Tibial nerve (tissue), 4 donors: ENCODE data around the gene MOCOS.

Experiments used
- EP300 ChIP-seq, 2 donors: sonication (generic); formaldehyde crosslinking; IDR thresholded peaks; one replicate each; pipeline ENCODE4 v1.6.1; 2017; ENCODE audit warnings: antibody characterized with exemption in 2 of 2, mild to moderate bottlenecking in 1 of 2
- POLR2A ChIP-seq, 2 donors: fragments of 450-650 bp; IDR thresholded peaks; one replicate each; pipeline ENCODE4 v1.6.1; 2017; ENCODE audit warnings: antibody characterized with exemption in 2 of 2, mild to moderate bottlenecking in 2 of 2, moderate library complexity in 2 of 2
- TF ChIP-seq, protein P1 (sequence below), 5 experiments: fragments of 200-600 bp in 3 of 5; fragments of 450-650 bp in 2 of 5; sonication (generic) in 3 of 5; IDR thresholded peaks; one replicate each; pipeline ENCODE4 v1.5.1; 2016 to 2019; ENCODE audit warnings: antibody characterized with exemption in 5 of 5, mild to moderate bottlenecking in 3 of 5, moderate library complexity in 2 of 5

DNA sequence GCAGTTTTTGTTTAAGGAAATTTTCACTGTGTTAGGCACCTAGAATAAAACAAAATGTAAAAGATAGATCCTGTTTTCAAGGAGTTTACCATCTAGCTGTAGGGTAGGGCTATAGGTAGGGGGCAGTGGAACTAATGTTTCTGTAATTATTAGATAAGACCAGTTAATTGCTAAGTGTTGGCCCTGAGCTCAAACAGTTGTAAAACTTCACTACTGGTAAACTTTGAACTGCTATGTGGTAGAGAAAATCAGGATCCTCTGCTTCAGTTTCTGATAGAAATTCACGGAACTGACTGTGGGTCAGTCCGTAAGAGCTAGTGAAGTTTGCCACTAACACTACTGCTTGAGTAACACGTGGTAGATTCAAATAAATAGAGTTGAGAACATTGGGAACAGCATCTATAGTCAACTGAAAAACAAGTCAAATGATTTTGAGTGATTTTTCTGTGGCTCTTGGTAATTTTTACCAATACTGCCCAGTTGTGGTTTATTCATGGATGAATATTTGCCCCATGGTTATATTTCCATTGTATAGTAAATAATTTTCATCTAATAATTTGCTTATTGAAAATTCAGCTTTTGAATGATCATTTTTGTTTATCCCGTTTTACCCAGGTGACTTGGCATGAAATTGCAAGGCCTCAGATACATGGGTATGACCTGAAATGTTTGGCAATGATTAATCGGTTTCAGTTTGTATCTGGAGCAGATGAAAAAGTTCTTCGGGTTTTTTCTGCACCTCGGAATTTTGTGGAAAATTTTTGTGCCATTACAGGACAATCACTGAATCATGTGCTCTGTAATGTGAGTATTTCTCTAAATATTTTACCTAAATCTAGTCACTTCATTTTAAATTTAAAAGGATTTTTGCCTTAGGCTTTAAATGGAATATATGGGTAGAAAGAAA is 31.2 kb upstream of the MOCOS start:
- TF ChIP-seq, protein P1, sequence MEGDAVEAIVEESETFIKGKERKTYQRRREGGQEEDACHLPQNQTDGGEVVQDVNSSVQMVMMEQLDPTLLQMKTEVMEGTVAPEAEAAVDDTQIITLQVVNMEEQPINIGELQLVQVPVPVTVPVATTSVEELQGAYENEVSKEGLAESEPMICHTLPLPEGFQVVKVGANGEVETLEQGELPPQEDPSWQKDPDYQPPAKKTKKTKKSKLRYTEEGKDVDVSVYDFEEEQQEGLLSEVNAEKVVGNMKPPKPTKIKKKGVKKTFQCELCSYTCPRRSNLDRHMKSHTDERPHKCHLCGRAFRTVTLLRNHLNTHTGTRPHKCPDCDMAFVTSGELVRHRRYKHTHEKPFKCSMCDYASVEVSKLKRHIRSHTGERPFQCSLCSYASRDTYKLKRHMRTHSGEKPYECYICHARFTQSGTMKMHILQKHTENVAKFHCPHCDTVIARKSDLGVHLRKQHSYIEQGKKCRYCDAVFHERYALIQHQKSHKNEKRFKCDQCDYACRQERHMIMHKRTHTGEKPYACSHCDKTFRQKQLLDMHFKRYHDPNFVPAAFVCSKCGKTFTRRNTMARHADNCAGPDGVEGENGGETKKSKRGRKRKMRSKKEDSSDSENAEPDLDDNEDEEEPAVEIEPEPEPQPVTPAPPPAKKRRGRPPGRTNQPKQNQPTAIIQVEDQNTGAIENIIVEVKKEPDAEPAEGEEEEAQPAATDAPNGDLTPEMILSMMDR (IDR thresholded peaks at IDR 0.05): no peak
- TF ChIP-seq POLR2A (IDR thresholded peaks at IDR 0.05) (no peak), EP300 (IDR thresholded peaks at IDR 0.05) (no peak)
